ENCODE results near the gene GPD2.

DNA sequence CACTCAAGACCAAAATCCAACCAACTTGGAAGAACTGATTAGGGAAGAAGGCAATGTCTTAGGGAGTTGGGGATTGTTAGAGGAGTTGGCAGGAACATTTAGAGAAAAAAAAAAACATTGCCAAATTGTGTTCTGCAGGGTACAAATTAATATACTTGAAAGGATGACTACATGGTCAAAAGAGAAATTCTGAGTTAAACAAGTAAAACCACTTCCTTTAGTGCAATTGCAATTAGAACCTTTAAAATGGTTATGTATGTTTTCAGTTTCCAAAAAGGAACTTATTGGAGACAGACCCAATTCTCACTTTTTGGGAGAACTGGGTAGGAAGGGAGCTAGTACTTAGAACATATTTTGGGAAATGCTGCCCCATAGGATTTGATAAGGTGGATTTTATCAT, 137.9 kb downstream of the GPD2 start:
- no peak for TF ChIP-seq CTCF (IDR thresholded peaks at IDR 0.05)
- no peak for TF ChIP-seq POLR2A (IDR thresholded peaks at IDR 0.05)
